DMS153 treated with DMSO at 0.1 percent for 48 hours (cell line): ENCODE results near the gene LPIN1.
"Not testable (repeated sequence)": the region's sequence is repeated elsewhere in the genome, so short reads cannot be mapped to it uniquely, and the experiment has no call there.

Experiments used
- DNase-seq: peaks from one replicate; lab custom pipeline; 2025; ENCODE audit not compliant: unreplicated experiment; lab: John Stamatoyannopoulos, UW

Gene LPIN1

DNA sequence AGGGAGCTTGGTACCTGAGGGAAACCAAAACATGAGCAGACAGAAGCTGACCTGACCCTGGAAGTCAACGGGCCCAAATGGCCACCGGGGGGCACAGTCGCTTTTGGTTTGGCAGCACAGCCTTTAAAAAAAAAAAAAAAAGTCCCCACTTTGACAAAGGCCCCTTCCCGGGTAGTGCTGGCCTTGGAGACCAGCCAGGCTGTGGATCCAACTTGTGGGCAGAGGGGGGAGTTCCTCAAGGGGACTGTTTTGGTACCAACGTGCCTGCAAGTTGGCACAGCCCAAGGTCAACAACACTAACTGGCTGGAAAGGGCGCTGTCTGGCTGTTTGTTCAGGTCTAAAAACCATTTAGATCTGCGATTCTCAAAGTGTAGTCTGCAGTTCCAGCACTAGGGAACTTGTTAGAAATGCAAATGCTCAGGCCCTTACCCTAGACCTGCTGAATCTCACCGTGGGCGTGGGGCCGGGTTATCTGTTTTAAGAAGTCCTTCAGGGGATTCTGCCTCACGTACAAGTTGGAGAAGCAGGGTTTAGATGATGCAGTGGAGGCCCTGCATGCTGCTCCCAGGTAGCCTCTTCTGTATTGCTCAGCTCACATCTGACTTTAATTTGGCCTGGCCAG is 83.0 kb downstream of the LPIN1 start:
- peak; percentile 64 for DNase-seq

DNA sequence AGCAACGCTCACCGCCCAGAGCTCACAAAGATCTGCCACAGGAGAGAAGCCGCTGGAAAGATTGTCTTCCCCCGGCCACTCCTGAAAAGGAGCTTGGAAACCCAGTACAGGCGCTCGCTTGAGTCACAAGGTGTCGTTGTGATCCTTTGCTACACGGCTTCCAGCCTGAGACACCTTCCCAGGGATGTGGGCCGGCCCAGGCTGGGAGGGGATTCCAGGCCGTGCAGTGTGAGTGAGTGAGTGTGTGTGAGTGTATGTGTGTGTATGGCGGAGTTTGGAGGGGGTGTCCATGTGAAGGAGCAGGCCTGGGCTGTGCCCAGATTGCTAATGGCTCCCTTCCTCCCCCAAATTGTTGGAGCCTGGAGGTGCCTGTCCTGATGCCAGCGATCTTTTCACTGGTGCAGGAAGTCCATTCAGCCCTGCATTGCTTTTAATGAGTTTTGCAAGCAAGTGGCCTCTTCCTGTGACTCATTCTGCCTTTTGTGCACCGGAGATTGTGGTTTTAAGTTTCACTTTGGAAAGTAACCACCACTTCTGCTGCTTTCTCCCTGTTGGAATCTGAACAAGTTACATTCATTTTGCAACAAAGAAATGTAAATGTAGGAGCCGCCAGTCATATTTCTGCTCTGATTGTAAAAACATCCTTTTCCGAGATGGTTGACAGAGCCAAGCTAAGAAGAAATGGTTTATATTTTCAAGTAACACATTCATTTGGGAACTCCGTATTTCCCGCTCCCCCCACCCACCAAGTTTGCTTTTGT is 83.7 kb downstream of the LPIN1 start:
- peak; percentile 90 for DNase-seq

DNA sequence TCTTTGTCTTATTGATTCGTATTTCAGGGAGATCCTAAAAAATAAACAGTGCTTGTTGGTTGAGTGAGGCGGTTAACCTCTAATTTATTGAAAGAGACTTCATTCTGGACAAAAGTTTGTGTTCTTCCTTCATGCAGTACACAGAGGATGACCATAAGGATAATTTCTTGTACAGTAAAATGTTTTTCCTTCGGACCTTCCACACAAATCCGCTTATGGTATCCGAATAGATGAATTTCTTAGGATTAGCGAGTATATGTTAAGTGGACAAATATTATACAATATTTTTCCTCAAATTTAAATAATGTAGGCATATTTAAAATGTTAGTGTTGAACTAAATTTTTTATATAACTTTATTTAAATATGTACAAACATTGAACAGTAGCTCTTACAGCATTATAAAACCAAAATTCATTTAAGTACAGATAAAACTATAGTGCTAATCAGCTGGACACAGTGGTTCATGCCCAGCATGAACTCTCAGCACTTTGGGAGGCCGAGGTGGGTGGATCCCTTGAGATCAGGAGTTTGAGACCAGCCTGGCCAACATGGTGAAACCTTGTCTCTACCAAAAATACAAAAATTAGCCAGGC is 84.4 kb downstream of the LPIN1 start:
- peak; percentile 59 for DNase-seq

DNA sequence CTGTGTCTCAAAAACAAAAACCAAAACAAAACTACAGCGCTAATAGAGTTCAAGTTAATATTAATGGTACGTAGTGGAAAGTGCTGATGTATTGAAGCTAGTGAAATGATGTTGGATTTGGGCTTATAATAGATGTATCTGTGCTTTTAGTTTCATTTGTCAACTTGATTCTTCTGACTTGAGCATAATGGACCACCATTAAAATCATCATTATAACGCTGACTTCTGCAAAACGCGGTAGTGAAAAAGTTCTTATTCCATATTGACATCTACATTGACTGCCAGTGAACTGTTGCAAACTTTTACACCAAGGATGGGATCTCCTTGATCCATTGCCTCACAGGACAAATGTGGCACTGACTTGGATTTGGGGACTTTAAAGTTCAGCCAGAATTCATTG is 85.0 kb downstream of the LPIN1 start:
- no peak for DNase-seq

DNA sequence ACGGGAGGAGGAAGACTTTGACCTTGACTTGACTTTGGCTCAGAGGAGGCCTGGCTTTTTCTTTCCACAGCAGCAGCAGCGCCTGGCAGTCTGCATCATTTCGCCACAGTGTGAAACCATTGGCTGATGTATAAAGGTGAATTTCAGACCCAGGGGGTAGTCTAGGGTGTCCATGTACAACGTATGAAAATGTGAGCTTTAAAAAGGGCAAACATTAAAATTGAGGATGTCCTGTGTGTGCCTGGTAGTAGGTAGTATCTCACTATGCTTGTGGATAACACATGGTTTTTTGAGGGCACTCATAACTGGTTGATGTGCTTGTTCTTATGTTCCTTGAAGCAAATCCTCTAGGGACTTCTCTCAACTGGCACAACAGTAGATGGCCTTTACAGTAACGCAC is 86.1 kb downstream of the LPIN1 start:
- DNase-seq = no peak

DNA sequence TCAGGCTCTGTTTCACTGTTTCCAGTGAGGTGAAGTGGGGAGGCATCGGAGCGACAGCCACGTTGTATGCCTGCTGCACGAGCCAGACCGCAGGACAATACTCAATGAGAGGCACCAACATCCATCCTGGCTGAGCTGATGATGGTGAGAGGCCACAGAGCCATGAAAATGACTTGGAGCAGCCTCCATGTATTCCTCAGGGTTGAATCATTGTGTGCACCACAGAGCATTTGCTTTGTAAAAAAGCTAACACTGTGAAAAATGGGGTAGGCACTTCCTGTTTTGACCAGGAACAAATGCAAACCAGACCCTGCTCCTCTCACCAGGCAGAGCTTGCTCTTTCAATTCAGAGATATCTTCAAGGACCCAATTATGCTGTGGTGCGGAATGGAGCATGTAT is 87.2 kb downstream of the LPIN1 start:
- no peak for DNase-seq

DNA sequence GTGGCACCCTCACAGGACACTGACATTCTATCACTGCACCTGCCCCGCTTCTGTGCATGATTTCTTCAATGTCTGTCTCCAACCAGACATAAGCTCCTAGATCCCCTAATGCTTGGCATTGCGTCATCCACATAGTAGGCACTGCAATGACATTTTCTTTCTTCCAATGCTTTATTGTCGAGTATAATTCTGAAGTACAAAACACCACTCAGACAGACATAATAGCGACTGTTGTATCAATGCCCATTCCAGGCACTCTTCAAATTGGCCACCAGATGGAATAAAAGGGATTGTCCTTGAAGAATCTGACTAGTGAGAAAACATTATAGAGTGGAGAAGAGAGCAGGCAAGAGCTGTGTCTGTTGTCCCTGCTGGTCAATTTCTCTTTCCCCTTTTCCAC is 89.0 kb downstream of the LPIN1 start:
- no peak for DNase-seq

DNA sequence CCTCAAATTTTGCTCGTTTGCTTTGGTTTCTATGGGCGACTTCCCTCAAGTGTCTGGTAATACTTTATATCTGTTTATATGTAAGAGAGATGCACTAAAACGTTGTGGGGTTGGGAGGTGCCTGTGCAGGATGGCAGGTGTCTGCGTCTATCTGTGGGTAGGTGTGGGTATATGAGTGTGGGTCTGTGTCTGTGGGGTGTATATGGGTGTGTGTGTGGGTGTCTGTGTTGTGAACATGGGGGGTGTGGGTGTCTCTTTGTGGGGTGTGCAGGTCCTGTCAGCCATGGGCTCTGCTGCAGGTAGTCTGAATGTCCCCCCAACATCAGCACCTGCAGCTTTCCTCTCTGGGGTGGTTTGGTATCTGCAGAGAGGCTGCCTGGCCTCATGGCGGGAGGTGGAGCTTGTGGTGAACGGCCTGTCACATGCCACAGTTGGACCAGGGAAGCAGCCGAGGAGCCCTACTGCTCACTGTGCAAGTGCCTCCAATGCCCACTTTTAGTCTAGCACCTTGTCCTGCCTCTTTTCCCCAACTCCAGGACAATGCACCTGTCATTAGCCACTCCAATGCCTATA is 90.3 kb downstream of the LPIN1 start:
- no peak for DNase-seq

DNA sequence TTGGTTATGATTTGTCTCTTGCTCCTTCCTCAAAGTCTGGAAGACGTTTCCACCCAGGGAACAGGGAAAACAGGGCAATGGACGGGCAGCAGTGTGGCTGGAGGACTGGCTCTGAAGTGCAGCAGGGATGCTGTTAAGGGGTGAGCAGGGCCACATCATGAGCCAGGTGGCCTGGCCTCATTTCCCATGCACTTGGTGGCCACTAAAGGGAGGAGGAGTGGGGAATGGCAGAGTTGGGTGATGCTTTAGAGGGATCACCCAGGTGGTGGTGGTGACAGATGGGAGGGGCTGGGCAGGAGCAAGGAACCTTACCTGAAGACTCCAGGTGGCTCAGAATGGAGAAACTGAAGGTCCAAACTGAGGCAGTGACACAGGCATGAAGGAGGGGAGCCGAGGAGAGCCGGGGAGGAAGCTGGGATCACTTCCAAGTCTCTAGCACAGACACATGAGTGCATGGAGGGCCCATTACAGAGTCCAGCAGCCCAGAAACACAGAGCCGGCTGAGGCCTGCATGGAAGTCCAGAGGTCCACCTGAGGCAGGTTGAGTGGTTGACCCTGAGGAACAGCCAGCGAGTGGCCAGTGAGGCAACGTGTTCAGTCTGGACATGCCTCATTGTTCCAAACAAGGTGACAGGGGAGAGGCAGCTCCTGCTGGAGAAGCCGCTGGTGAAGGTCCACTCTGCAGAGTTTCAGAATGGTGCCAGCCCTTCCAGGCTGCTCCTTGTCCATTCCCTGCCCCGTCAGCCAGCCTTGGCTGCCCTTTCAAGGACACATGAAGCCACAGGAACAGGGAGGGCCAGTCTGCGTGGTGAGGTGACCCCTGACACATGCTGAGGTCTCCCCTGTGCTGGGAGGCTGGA is 91.7 kb downstream of the LPIN1 start:
- no peak for DNase-seq

DNA sequence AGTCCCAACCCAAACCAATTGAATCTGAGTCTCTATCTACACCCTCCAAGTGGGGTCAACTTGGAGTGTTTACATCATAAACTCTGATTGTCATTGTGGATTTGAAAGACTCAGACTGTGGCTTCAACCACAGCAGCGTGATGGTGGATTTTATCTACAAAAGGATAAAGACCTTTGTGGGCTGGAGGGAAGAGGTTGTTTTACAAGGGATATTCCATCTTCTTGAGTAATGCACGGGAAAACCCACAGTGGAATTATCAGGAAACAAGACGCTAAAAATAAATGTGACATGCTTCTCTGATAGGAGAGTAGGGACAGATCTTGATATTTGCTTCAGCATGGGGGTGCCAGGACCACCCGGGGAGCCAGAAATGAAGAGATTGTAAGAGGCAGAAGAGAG is 93.5 kb downstream of the LPIN1 start:
- DNase-seq = no peak

DNA sequence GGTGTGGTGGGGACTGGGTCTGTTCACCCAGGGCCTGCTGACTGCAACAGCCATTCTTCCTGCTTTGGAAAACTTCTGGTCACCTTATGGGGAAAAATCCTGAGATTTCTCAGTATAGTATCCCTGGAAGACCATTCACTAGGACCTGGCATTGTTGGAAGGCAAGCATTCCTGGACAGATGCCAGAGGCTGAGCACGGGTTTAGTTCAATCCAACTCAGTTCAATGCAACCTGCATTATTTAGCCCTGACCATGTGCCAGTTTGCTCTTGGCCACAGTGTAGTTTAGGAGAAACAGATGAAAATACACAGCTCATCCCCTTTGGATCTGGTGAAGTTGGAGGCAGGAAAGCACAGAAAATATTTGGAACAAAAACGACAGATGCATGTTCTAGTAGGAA is 95.9 kb downstream of the LPIN1 start:
- peak; percentile 25 for DNase-seq

DNA sequence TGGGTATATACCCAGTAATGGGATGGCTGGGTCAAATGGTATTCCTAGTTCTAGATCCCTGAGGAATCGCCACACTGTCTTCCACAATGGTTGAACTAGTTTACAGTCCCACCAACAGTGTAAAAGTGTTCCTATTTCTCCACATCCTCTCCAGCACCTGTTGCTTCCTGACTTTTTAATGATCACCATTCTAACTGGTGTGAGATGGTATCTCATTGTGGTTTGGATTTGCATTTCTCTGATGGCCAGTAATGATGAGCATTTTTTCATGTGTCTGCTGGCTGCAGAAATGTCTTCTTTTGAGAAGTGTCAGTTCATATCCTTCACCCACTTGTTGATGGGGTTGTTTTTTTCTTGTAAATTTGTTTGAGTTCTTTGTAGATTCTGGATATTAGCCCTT is 98.4 kb downstream of the LPIN1 start:
- DNase-seq = not testable (repeated sequence)

DNA sequence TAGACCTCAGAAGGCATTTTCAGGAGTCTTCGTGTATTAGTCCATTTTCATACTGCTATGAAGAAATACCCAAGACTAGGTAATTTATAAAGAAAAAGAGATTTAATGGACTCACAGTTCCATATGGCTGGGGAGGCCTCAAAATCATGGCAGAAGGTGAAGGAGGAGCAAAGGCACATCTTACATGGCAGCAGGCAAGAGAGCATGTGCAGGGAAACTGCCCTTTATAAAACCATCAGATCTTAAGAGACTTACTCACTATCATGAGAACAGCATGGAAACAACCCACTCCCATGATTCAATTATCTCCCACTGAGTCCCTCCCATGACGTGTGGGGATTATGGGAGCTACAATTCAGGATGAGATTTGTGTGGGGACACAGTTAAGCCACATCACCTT is 101.5 kb downstream of the LPIN1 start:
- not testable (repeated sequence) for DNase-seq

DNA sequence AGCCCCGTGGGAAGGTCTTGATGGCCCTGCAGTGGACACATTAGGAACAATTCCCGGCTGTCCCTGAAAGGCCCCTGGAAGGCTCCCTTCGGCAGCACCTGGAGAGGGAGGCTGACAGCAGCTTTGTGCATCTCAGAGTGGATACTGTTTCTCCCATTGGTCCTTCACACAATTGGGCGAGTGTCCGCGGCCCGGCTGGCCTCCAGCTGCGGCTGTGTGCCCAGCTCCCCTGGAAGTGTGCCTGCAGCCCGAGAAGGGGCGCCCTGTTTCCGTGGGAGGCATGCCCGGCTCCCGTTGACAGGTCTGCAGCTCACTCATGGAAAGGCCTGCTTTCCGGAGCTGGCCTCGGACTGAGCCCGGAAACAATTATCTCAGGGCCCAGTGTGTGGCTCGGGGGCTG is 103.7 kb downstream of the LPIN1 start:
- DNase-seq = no peak

DNA sequence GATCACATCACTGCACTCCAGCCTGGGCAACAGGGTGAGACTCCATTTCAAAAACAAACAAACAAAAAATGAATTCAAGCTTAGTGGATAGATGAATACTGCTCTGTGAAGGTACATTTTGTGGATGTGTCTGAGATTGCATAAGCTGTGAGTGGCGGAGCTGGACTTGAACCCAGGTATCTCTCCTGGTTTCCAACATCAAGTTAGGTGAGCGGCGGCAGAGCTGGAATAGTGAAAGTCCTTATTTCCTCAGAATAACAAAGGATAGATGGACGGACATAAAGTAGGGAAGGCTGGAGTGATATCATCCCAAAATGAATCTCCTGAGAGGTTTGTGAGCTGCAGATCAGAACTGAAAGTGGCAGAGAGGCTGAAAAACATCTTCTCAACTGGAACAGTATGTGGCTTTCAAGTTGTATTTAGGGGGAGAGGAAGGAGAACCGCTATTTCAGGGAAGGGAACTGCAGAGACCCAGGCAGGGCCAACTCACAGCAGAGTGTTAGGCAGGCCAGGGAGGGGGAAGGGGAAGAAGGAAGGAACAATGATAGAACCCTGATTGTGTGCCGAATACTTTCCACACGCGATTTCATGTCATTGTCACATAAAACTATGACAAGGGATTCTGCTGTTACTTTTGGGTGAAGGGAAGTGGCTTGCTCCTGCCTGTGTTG is 106.2 kb downstream of the LPIN1 start:
- no peak for DNase-seq

DNA sequence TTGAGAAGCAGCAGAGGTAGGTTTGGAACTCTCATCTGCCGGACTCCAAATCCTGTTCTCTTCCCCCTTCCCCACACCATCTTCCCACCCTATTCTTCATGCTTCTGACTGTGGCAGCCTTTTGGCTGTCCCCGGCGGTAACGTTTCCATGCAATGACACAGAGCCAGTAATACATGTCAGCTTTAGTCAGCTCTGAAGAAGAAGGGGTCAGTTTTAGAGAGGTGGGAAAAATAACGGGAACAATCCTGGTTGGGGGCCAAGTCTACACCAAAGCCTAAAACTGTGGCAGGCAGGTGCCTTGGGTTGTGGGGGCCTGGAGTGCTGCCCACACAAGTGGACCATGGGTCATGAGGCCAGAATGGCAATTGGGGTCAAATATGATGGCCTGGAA is 106.8 kb downstream of the LPIN1 start:
- DNase-seq = no peak

DNA sequence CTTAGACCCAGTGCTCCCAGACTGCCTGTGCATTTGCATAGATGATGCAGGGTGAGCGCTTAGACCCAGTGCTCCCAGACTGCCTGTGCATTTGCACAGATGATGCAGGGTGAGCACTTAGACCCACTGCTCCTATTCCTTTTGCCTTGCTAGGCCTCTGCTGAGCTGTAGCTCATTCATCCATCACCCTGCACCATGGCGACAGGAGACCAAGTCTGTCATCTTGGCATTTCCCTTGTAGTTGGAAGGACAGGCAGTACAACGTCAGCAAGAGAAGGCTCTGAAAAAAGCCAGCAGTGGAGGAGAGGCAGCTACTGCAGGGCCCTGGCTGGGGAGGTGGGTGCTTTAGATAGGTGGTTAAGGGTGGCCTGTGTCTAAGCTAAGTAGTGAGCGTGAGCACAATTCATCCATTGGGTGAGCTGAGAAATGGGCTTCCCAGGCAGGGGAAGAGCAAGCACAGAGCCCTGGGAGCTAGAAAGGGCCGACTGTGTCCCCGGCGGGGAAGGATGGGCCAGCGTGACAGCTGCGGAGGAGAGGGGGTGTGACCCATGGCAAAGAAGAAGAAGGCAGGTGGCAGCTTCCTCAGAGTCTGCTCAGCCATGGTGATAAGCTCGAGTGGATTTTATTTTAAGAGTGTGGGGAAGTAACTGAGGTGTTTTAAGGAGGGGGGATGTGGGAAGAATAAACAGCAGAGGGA is 108.8 kb downstream of the LPIN1 start:
- DNase-seq = no peak

DNA sequence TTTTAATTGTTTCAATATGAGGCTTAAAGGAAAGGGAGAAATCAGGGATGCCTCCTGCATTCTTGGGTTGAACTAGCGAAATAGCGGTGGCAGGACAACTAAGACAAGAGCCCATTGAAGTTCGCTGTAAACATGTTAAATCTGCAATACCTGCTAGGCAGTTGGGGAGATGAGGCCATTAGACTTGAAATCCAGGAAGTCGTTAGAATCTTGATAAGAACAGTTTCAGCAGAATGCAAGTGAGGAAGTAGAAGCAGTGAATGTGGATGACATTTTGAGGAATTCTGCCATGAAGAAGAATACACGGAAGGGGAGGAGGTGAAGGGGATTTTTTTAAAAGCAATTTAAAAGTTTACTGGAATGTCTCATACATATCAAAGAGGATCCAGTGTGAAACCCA is 109.7 kb downstream of the LPIN1 start:
- DNase-seq = no peak

DNA sequence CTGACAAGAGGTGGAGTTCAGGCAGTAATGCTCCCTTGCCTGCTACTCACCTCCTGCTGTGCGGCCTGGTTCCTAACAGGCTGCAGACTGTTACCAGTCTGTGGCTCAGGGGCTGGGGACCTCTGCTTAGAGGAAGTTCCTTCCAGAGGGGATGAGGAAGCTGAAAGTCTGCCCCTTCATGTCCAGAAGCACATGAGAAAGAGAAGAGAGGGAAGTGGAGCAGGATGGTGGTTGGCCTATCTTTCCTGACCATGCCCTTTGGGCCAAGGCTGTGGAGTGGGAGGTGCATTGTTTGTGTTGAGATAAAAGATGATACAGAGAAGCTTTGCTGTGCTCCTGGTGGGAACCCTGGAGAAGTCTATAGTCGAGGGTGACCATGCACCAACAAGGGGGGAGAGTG is 112.5 kb downstream of the LPIN1 start:
- no peak for DNase-seq

DNA sequence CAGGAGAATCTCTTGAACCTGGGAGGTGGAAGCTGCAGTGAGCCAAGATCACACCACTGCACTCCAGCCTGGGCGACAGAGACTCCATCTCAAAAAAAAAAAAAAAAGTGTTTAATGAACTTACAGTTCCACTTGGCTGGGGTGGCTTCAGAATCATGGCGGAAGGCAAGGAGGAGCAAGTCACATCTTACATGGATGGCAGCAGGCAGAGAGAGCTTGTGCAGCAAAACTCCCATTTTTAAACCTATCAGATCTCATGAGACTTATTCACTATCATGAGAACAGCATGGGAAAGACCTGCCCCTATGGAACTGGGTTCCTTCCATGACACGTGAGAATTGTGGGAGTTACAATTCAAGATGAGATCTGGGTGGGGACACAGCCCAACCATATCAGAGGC is 113.5 kb downstream of the LPIN1 start:
- DNase-seq = not testable (repeated sequence)
